K562 (cell line): Measurements from ENCODE around the gene CALM1. TPM values are rescaled to one million over a fixed set of nuclear protein-coding genes. Genes with fewer than 3 reads are reported as not detected.
A peak's percentile ranks its signal among the peaks of the same experiment; 100 is the strongest.

Experiments used
- CTBP1 ChIP-seq: fragments of 450-650 bp; IDR thresholded peaks from 2 replicates; pipeline ENCODE4 v1.6.1; 2016; ENCODE audit warnings: borderline replicate concordance
- CTCFL ChIP-seq: IDR thresholded peaks from 2 replicates; pipeline ENCODE4 v1.6.1; 2011; ENCODE audit warnings: borderline replicate concordance, low read depth, mild to moderate bottlenecking, moderate library complexity, low read length; ENCODE audit not compliant: insufficient read depth, poor library complexity, severe bottlenecking
- E2F5 ChIP-seq: sonication (generic); formaldehyde crosslinking; IDR thresholded peaks from 2 replicates; pipeline ENCODE4 v1.8.0; 2022; ENCODE audit warnings: mild to moderate bottlenecking, missing genetic modification reagents
- HDAC1 ChIP-seq, 2 experiments: fragments of 450-650 bp; IDR thresholded peaks; 2 replicates each; pipeline ENCODE4 v1.6.1; 2016 to 2017; ENCODE audit warnings: inconsistent platforms in 1 of 2, mild to moderate bottlenecking in 1 of 2, moderate library complexity in 1 of 2
- KAT7 ChIP-seq: sonication (generic); formaldehyde crosslinking; IDR thresholded peaks from 2 replicates; pipeline ENCODE4 v1.8.0; 2022; ENCODE audit warnings: missing genetic modification reagents, mild to moderate bottlenecking, borderline replicate concordance
- KDM4B ChIP-seq, 2 experiments: fragments of 450-650 bp in 1 of 2; sonication (generic) in 1 of 2; IDR thresholded peaks; 2 replicates each; pipeline ENCODE4 v1.6.1; 2016 to 2017; ENCODE audit warnings: borderline replicate concordance in 2 of 2, antibody characterized with exemption in 1 of 2, low read depth in 1 of 2, mild to moderate bottlenecking in 1 of 2
- KLF16 ChIP-seq: IDR thresholded peaks from 2 replicates; pipeline ENCODE4 v1.6.1; 2016; ENCODE audit warnings: antibody characterized with exemption
- LCOR ChIP-seq: sonication (generic); formaldehyde crosslinking; IDR thresholded peaks from 2 replicates; pipeline ENCODE4 v1.8.0; 2022; ENCODE audit warnings: mild to moderate bottlenecking, missing genetic modification reagents
- MAX ChIP-seq: sonication (generic); formaldehyde crosslinking; IDR thresholded peaks from 2 replicates; pipeline ENCODE4 v1.9.0; 2022; ENCODE audit warnings: mild to moderate bottlenecking, missing genetic modification reagents
- SOX6 ChIP-seq: fragments of 450-650 bp; IDR thresholded peaks from 2 replicates; pipeline ENCODE4 v1.6.1; 2014; ENCODE audit warnings: mild to moderate bottlenecking
- XRCC5 ChIP-seq: fragments of 200-400 bp; formaldehyde crosslinking; IDR thresholded peaks from 2 replicates; pipeline ENCODE4 v1.6.1; 2017; ENCODE audit warnings: low read depth, mild to moderate bottlenecking, low read length
- ZC3H11A ChIP-seq: IDR thresholded peaks from 2 replicates; pipeline ENCODE4 v1.6.1; 2012; ENCODE audit warnings: low read depth, low read length, improper control_type of control experiment
- polyA plus RNA-seq, 8 experiments: library from polyadenylated mRNA; depleted of rRNA in 4 of 8; stranded (reverse) in 5 of 8; unstranded in 3 of 8; fragments of >200 nt; fragmentation: Nextera tagmentation in 2 of 8; fragmentation: Illumina TruSeq in 1 of 8; extraction: Ambion mirVana in 2 of 8; extraction: Trizol in 1 of 8; gene quantifications; 2 replicates each; pipeline versions ENCODE4 v1.2.1 to v1.2.3, GENCODE V29; 2011 to 2014; ENCODE audit warnings: inconsistent platforms in 1 of 8, missing spikeins in 1 of 8
- total RNA-seq, 7 experiments: library from RNA; depleted of rRNA in 6 of 7; stranded (reverse); fragments of >200 nt in 6 of 7; fragmentation: Illumina TruSeq in 2 of 7; extraction: Trizol in 2 of 7; gene quantifications; 2 replicates each; pipeline versions ENCODE4 v1.2.1 to v1.2.3, GENCODE V29; 2011 to 2021; ENCODE audit warnings: low replicate concordance in 1 of 7
- TF ChIP-seq, protein P1 (sequence below), 2 experiments: IDR thresholded peaks; 2 replicates each; pipeline ENCODE4 v1.6.1; 2012; ENCODE audit warnings: improper control_type of control experiment in 2 of 2, low read depth in 2 of 2, low read length in 2 of 2, borderline replicate concordance in 1 of 2
- TF ChIP-seq, protein P2 (sequence below): fragments of 450-650 bp; IDR thresholded peaks from 2 replicates; pipeline ENCODE4 v1.6.1; 2017; ENCODE audit warnings: antibody characterized with exemption, mild to moderate bottlenecking

The CALM1 gene
- total and polyA plus RNA-seq, 9 of the 15 experiments (the other 6 are each of a cell fraction or from before 2014, with no cell fraction given) = 48.0 to 269 (median 158) TPM

DNA sequence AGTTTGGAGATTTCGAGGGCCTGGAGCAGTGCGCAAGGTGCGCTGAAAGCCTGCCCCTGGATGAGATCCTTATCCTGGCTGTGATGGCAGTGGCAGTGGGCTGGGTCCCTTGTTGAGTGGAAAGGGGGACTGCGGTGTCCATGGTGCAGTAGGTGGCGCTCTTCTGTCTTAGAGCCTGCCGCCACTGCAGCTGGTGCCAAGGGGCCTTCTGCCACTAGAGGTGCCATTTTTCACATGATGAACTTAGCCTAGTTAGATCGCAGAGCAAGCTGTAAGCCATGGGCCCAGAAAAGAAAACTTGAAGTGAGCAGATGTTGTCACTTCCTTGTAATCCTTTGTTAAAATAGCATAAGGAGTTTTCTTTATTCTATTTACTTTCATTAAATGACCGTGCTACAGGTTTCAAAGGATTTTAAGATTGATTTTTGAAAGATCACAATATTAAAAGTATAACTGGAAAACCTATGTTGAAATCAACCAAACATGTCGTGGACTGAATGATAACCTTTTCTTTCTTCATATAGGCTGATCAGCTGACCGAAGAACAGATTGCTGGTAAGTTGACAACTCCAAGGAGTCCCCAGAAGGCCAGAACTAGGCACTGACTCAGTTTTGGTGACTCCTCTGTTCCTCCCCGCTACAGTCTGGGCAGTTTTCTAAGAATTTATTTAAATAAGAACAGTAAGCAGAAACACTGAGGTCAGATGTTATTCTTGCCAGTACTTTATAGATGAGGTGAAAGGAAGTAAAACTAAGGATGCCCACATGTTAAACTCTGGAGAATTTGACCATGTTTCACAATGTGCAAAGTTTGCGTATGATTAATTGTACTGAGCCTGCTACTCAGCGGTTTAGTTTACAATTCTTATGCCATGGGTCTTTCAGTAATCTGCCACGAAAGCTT is 3.0 kb downstream of the CALM1 start (continued):
- TF ChIP-seq, protein P1, sequence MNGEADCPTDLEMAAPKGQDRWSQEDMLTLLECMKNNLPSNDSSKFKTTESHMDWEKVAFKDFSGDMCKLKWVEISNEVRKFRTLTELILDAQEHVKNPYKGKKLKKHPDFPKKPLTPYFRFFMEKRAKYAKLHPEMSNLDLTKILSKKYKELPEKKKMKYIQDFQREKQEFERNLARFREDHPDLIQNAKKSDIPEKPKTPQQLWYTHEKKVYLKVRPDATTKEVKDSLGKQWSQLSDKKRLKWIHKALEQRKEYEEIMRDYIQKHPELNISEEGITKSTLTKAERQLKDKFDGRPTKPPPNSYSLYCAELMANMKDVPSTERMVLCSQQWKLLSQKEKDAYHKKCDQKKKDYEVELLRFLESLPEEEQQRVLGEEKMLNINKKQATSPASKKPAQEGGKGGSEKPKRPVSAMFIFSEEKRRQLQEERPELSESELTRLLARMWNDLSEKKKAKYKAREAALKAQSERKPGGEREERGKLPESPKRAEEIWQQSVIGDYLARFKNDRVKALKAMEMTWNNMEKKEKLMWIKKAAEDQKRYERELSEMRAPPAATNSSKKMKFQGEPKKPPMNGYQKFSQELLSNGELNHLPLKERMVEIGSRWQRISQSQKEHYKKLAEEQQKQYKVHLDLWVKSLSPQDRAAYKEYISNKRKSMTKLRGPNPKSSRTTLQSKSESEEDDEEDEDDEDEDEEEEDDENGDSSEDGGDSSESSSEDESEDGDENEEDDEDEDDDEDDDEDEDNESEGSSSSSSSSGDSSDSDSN (IDR thresholded peaks at IDR 0.05; ENCODE audit: borderline replicate concordance in 1 of 2, low read depth in 2 of 2, low read length in 2 of 2) = 0 out of 4 replicates have a peak, but pooled peaks of 1 of the 2 experiments have one; percentile 21
- peak; percentile 46; the same call in 1 of the 2 replicates for TF ChIP-seq KLF16
- TF ChIP-seq LCOR (CRISPR knock-in tag) = 0 out of 2 replicates have a peak, but pooled peaks have one; percentile 36
- TF ChIP-seq, protein P2, sequence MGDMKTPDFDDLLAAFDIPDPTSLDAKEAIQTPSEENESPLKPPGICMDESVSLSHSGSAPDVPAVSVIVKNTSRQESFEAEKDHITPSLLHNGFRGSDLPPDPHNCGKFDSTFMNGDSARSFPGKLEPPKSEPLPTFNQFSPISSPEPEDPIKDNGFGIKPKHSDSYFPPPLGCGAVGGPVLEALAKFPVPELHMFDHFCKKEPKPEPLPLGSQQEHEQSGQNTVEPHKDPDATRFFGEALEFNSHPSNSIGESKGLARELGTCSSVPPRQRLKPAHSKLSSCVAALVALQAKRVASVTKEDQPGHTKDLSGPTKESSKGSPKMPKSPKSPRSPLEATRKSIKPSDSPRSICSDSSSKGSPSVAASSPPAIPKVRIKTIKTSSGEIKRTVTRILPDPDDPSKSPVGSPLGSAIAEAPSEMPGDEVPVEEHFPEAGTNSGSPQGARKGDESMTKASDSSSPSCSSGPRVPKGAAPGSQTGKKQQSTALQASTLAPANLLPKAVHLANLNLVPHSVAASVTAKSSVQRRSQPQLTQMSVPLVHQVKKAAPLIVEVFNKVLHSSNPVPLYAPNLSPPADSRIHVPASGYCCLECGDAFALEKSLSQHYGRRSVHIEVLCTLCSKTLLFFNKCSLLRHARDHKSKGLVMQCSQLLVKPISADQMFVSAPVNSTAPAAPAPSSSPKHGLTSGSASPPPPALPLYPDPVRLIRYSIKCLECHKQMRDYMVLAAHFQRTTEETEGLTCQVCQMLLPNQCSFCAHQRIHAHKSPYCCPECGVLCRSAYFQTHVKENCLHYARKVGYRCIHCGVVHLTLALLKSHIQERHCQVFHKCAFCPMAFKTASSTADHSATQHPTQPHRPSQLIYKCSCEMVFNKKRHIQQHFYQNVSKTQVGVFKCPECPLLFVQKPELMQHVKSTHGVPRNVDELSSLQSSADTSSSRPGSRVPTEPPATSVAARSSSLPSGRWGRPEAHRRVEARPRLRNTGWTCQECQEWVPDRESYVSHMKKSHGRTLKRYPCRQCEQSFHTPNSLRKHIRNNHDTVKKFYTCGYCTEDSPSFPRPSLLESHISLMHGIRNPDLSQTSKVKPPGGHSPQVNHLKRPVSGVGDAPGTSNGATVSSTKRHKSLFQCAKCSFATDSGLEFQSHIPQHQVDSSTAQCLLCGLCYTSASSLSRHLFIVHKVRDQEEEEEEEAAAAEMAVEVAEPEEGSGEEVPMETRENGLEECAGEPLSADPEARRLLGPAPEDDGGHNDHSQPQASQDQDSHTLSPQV = peak; percentile 34; the same call in 1 of the 2 replicates
- 0 out of 2 replicates have a peak, but pooled peaks have one; percentile 38 for TF ChIP-seq KAT7 (CRISPR knock-in tag)
- TF ChIP-seq XRCC5 = peak; percentile 90
- 0 out of 2 replicates have a peak, but pooled peaks have one; percentile 26 for TF ChIP-seq SOX6
- 0 out of 4 replicates have a peak, but pooled peaks of 1 of the 2 experiments have one; percentile 13 for TF ChIP-seq HDAC1 (IDR thresholded peaks at IDR 0.05)
- TF ChIP-seq KDM4B (IDR thresholded peaks at IDR 0.05; ENCODE audit: borderline replicate concordance in 2 of 2, low read depth in 1 of 2) = no peak
- peak; percentile 90 for TF ChIP-seq CTCFL
- TF ChIP-seq MAX (CRISPR knock-in tag) = peak; percentile 30; the same call in 1 of the 2 replicates
- no peak for TF ChIP-seq E2F5 (CRISPR knock-in tag)
- TF ChIP-seq ZC3H11A = no peak
- peak; percentile 49; the same call in 1 of the 2 replicates for TF ChIP-seq CTBP1
